Pancreas (tissue), 10 donors: Measurements from ENCODE around the gene USF3. TPM values are rescaled to one million over a fixed set of nuclear protein-coding genes. Genes with fewer than 3 reads are reported as not detected.

Experiments
- ATAC-seq, 4 donors: fragments of 200-7000 bp; cut with Tn5 transposase; one replicate each; pipeline versions ENCODE4 v1.8.0 to v1.9.1; 2020; ENCODE audit warnings: mild to moderate bottlenecking in 4 of 4, moderate library complexity in 4 of 4
- DNase-seq, 6 donors: peaks; one replicate each; pipeline ENCODE4 v3.0.0-alpha.2; 2020
- FAIRE-seq: peaks from 2 replicates; lab custom pipeline; 2012; peaks lifted over from hg19 to GRCh38; lab: Jason Lieb, UNC
- H3K27ac ChIP-seq, 4 donors: fragments of 200-600 bp; sonication (generic); 1 replicate in 3 of 4; 2 replicates in 1 of 4; pipeline versions ENCODE4 v1.5.0 to v1.8.0; 2020
- H3K27me3 ChIP-seq, 4 donors: fragments of 200-600 bp; one replicate each; pipeline ENCODE4 v1.8.0; 2021
- H3K36me3 ChIP-seq, 3 donors: fragments of 200-600 bp; sonication (generic) in 1 of 3; one replicate each; pipeline versions ENCODE4 v1.5.0 to v1.8.0; 2020 to 2021
- H3K4me1 ChIP-seq, 3 donors: fragments of 200-600 bp; one replicate each; pipeline ENCODE4 v1.8.0; 2021
- H3K4me3 ChIP-seq, 4 donors: fragments of 200-600 bp; sonication (generic) in 2 of 4; one replicate each; pipeline versions ENCODE4 v1.5.0 to v1.8.0; 2020 to 2021
- H3K9me3 ChIP-seq, 4 donors: fragments of 200-600 bp; one replicate each; pipeline ENCODE4 v1.8.0; 2021
- WGBS, 2 donors: extraction: QIAGEN DNeasy Blood & Tissue Kit; methylation state at CpG; one replicate each; pipeline ENCODE4 v1.1.7; 2013; 5-methylcytosine and 5-hydroxymethylcytosine counted together
- intact Hi-C, 3 donors: fragments of 100-400 bp; cut with DNase I; formaldehyde crosslinking; loops; one replicate each; pipeline versions ENCODE4 v1.11.1 to v1.14.2; 2022
- polyA plus RNA-seq, 2 donors: library from polyadenylated mRNA; stranded (reverse); fragments of 200-250 nt; gene quantifications; one replicate each; pipeline ENCODE4 v1.2.3, GENCODE V29; 2013
- total RNA-seq, 6 donors: library from RNA; stranded (reverse); fragmentation: NEBNext Ultra II Directional in 4 of 6; extraction: Animal tissue kit (Norgen Biotek cat#: 25700) in 4 of 6; gene quantifications; one replicate each; pipeline versions ENCODE4 v1.2.1 to v1.2.4, GENCODE V29; 2021 to 2023
- TF ChIP-seq, protein P1 (sequence below), 4 donors: fragments of 200-600 bp; sonication (generic) in 3 of 4; IDR thresholded peaks; one replicate each; pipeline versions ENCODE4 v1.5.0 to v1.8.0; 2021; ENCODE audit warnings: antibody characterized with exemption in 4 of 4
- donor health status: healthy with polysubstance abuse.
- donor health status: DM: no; HTN: no; CAD: no; lungs with moderate emphysema.
- donor health status: DM: no; HTN: no; CAD: no.
- donor health status: control.
- donor health status: control.
- donor health status: Bipolar disorder and iron deficiency.
- donor health status: DM: yes; HTN: yes; CAD: no.
- donor health status: DM: no; HTN: no; CAD: no.
- donor health status: DM: no; HTN: no; CAD: no.
- donor health status: DM: yes; HTN: yes; CAD: no.

The USF3 gene
- total and polyA plus RNA-seq, 8 donors: 2.9 to 12.3 (median 9.0) TPM

DNA sequence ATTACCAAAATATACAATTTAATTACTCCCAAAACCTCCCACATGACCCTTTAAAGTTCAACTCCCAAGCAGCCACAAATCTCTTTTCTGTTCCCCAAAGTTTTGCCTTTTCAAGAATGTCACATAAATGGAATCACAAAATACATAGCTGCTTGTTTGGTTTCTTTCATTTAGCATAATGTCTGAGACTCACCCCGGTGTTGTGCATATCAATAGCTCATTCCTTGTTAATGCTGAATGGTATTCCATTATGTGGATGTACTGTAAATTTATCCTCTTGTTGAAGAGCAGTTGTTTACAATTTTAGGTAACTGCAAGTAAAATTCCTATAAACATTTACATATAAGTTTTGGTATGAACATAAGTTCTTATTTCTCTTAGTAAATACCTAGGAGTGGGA is 34.1 kb upstream of the USF3 start:
- ATAC-seq (no peak), FAIRE-seq (no peak), DNase-seq (no peak)
- Histone ChIP-seq H3K4me1 (peaks cover 0 to 4% (median 0%) of the 10 kb centered on the region in 3 donors), H3K4me3 (no peak overlapping the region), H3K36me3 (no peaks in the 10 kb centered on the region), H3K27ac (no peak overlapping the region), H3K27me3 (no peaks in the 10 kb centered on the region), H3K9me3 (no peaks in the 10 kb centered on the region)
- TF ChIP-seq, protein P1, sequence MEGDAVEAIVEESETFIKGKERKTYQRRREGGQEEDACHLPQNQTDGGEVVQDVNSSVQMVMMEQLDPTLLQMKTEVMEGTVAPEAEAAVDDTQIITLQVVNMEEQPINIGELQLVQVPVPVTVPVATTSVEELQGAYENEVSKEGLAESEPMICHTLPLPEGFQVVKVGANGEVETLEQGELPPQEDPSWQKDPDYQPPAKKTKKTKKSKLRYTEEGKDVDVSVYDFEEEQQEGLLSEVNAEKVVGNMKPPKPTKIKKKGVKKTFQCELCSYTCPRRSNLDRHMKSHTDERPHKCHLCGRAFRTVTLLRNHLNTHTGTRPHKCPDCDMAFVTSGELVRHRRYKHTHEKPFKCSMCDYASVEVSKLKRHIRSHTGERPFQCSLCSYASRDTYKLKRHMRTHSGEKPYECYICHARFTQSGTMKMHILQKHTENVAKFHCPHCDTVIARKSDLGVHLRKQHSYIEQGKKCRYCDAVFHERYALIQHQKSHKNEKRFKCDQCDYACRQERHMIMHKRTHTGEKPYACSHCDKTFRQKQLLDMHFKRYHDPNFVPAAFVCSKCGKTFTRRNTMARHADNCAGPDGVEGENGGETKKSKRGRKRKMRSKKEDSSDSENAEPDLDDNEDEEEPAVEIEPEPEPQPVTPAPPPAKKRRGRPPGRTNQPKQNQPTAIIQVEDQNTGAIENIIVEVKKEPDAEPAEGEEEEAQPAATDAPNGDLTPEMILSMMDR (IDR thresholded peaks at IDR 0.05): no peak
- intact Hi-C loops: loop anchor here in 1 of 3 donors (10.0 kb wide), 1 partner anchor 184 kb away; no protein-coding TSS in a partner anchor
- WGBS, 2 donors: 92 to 95% methylated on average over 1 of the region's 1 CpG

DNA sequence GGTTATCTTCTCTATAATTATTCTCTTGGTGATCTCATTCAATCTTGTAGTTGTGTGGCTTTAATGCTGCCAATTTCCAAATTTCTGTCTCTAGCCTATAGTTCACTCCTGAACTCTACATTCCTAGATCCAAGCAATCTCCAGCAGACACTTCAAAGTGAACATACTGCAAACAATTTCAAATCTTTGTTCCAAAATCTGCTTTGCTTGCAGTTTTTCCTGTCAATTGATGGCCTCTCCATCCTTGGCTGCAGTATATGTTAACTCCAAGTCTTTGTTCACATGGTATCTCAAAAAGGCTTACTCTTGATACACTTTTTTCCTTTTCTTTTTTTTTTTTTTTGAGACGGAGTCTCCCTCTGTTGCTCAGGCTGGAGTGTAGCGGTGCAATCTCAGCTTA is 32.2 kb upstream of the USF3 start:
- H3K36me3 ChIP-seq: no peaks in the 10 kb centered on the region
- intact Hi-C loops: no loop called here
- H3K4me3 ChIP-seq: no peak overlapping the region
- H3K9me3 ChIP-seq: no peaks in the 10 kb centered on the region
- no peak for ATAC-seq
- FAIRE-seq: no peak
- DNase-seq: no peak
- no peak overlapping the region for H3K27ac ChIP-seq
- 96 to 97% methylated on average over 2 of the region's 2 CpGs for WGBS, 2 donors
- no peaks in the 10 kb centered on the region for H3K27me3 ChIP-seq
- H3K4me1 ChIP-seq: peaks cover 0 to 4% (median 0%) of the 10 kb centered on the region in 3 donors
- TF ChIP-seq, protein P1 (IDR thresholded peaks at IDR 0.05): no peak

DNA sequence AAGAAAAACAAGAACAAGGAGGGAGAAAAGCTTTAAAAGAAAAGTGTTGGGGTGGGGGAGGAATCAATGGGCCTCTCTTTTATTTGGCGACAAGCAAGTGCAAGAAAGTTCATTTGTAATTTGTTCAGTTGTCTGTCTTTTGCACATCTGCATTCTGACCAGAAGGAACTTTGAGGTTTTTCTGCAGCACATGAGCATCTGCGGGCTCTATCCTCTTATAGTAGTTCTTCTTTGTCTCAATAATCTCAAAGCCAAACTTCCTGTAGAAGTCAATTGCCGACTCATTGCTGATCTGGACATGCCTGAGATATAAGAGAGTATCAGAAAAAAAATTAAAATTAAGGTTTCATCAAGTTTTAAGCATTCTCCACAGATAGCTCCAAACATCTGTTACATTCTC is 25.2 kb upstream of the USF3 start:
- TF ChIP-seq, protein P1 (IDR thresholded peaks at IDR 0.05): no peak
- DNase-seq (no peak), FAIRE-seq (no peak), ATAC-seq (no peak)
- no peak overlapping the region for H3K4me3 ChIP-seq
- no peaks in the 10 kb centered on the region for H3K9me3 ChIP-seq
- no peak overlapping the region for H3K27ac ChIP-seq
- peaks cover 0 to 4% (median 0%) of the 10 kb centered on the region in 3 donors for H3K4me1 ChIP-seq
- H3K27me3 ChIP-seq: no peaks in the 10 kb centered on the region
- peaks cover 0 to 25% (median 8%) of the 10 kb centered on the region in 3 donors for H3K36me3 ChIP-seq
- intact Hi-C loops: no loop called here
- 84 to 85% methylated on average over 3 of the region's 3 CpGs for WGBS, 2 donors

DNA sequence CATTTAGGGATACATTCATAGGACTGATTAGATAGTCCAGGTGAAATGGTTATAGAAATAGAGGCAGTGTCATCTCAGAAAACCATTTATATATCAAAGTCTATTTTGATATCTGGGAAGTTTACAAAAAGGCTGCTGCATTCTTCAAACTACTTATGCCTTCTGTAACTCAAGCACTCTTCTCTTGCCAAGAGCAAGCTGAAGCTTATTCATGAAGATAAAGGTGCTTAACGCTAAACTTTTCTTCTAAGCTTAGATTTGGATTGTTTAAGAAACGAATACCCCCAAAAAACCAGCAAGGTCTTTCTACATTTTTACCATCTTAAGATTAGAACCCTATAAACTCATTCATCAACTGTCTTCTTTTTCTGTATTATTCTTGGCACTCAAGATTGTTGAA is 23.3 kb upstream of the USF3 start:
- FAIRE-seq: no peak
- TF ChIP-seq, protein P1 (IDR thresholded peaks at IDR 0.05): no peak
- intact Hi-C loops: no loop called here
- Histone ChIP-seq H3K36me3 (peaks cover 0 to 25% (median 8%) of the 10 kb centered on the region in 3 donors), H3K9me3 (no peaks in the 10 kb centered on the region), H3K4me3 (no peak overlapping the region), H3K27me3 (no peaks in the 10 kb centered on the region), H3K4me1 (no peaks in the 10 kb centered on the region), H3K27ac (no peak overlapping the region)
- WGBS, 2 donors: 81 to 90% methylated on average over 2 of the region's 2 CpGs
- no peak for ATAC-seq
- DNase-seq: no peak

DNA sequence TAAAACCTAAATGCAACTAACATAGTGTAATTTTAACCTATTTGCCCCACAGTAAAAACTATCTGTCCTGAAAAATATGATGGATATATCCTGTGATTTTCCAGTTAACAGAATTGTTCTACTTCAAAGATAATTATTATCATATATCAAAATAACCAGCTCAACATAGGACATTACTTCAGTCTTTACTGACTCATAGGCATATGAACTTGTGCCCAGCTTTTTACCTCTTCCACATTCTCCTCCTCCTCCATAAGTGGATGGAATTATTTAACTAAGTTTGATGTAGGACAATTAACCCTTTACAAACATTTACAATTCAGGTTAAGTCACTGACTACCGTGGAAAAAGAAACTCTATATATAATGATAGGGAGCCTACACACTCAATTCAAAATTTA is 22.9 kb upstream of the USF3 start:
- H3K36me3 ChIP-seq: peaks cover 0 to 25% (median 8%) of the 10 kb centered on the region in 3 donors
- FAIRE-seq (no peak), ATAC-seq (no peak), DNase-seq (no peak)
- WGBS, 2 donors: 94 to 97% methylated on average over 1 of the region's 1 CpG
- H3K4me1 ChIP-seq: no peaks in the 10 kb centered on the region
- H3K27me3 ChIP-seq: no peaks in the 10 kb centered on the region
- intact Hi-C loops: no loop called here
- TF ChIP-seq, protein P1 (IDR thresholded peaks at IDR 0.05): no peak
- H3K4me3 ChIP-seq: no peak overlapping the region
- no peaks in the 10 kb centered on the region for H3K9me3 ChIP-seq
- no peak overlapping the region for H3K27ac ChIP-seq
